Stimulated activated CD8-positive, alpha-beta memory T cell treated with anti-CD3 and anti-CD28 coated beads, Interleukin-7, amount 100 ng/mL, for 48 hours (primary cell): Measurements from ENCODE around the gene GPR108.
"Not testable (repeated sequence)": the region's sequence is repeated elsewhere in the genome, so short reads cannot be mapped to it uniquely, and the experiment has no call there.

Experiments
- DNase-seq, 2 donors: peaks; one replicate each; pipeline ENCODE4 v3.0.0-alpha.2; 2020; ENCODE audit warnings: low read depth in 1 of 2; ENCODE audit errors: extremely low read depth in 1 of 2

Gene GPR108

GRCh38 chr19:6737284-6737872, at the start of gene GPR108:
Gene GPR108 (minus strand): TSS chr19:6737580. CDS start chr19:6737576, 4 bp downstream.
- DNase-seq = peak; percentile 99

GRCh38 chr19:6779206-6779605, 41.8 kb upstream of the GPR108 start:
- no peak for DNase-seq

- DNase-seq = no peak
Measured at GRCh38 chr19:6778386-6778785, 41.0 kb upstream of the GPR108 start.

GRCh38 chr19:6777434-6777833, 40.1 kb upstream of the GPR108 start:
- no peak for DNase-seq

GRCh38 chr19:6776999-6777398, 39.6 kb upstream of the GPR108 start:
- DNase-seq = no peak

- not testable (repeated sequence) for DNase-seq
Measured at GRCh38 chr19:6776045-6776444, 38.7 kb upstream of the GPR108 start.

GRCh38 chr19:6774821-6775707, 37.7 kb upstream of the GPR108 start:
- DNase-seq = no peak

GRCh38 chr19:6773323-6773931, 36.0 kb upstream of the GPR108 start:
- DNase-seq = peak; percentile 39 to 65

- DNase-seq = no peak
Measured at GRCh38 chr19:6772866-6773322, 35.5 kb upstream of the GPR108 start.

- peak; percentile 63 to 79 for DNase-seq
Measured at GRCh38 chr19:6772028-6772865, 34.9 kb upstream of the GPR108 start, which contains the start of gene VAV1. Gene VAV1 (plus strand): TSS chr19:6772708. CDS start chr19:6772808, 100 bp downstream.

- not testable (repeated sequence) for DNase-seq
Measured at GRCh38 chr19:6771648-6772027, 34.3 kb upstream of the GPR108 start.

GRCh38 chr19:6769006-6769619, 31.7 kb upstream of the GPR108 start:
- no peak for DNase-seq

GRCh38 chr19:6768236-6768785, 30.9 kb upstream of the GPR108 start:
- no peak for DNase-seq

- DNase-seq = peak; percentile 81 to 93
Measured at GRCh38 chr19:6767357-6768235, 30.2 kb upstream of the GPR108 start, which contains the start of gene SH2D3A. Gene SH2D3A (minus strand): TSS chr19:6767435. CDS start chr19:6763748, 3,687 bp downstream.

GRCh38 chr19:6767081-6767356, 29.6 kb upstream of the GPR108 start:
- no peak for DNase-seq

GRCh38 chr19:6766357-6767080, 29.1 kb upstream of the GPR108 start:
- DNase-seq = no peak

GRCh38 chr19:6765738-6766356, 28.5 kb upstream of the GPR108 start:
- no peak for DNase-seq

GRCh38 chr19:6762253-6762797, 24.9 kb upstream of the GPR108 start:
- DNase-seq = not testable (repeated sequence)
